Caki2 (cell line): Measurements from ENCODE around the gene PLXNB1. TPM values are rescaled to one million over a fixed set of nuclear protein-coding genes. Genes with fewer than 3 reads are reported as not detected.
"Not testable (repeated sequence)": the region's sequence is repeated elsewhere in the genome, so short reads cannot be mapped to it uniquely, and the experiment has no call there.

ENCODE experiments used
- DNase-seq: peaks from one replicate; pipeline ENCODE4 v3.0.0-alpha.2; 2015; ENCODE audit warnings: low read depth
- in situ Hi-C: cut with HindIII; loops from 2 replicates; pipeline ENCODE4 v1.10.0; 2016; ENCODE audit warnings: low sequenced_read_pairs, low pct_unique_long_range_greater_than_20kb, mixed read lengths
- total RNA-seq: library from RNA; depleted of rRNA; stranded (reverse); fragments of >200 nt; shearing (Covaris generic); gene quantifications from 2 replicates; pipeline ENCODE4 v1.2.3, GENCODE V29; 2014; ENCODE audit warnings: low replicate concordance

Gene PLXNB1
- total RNA-seq, 1 experiment from 2014 or later = 24.8 TPM

DNA sequence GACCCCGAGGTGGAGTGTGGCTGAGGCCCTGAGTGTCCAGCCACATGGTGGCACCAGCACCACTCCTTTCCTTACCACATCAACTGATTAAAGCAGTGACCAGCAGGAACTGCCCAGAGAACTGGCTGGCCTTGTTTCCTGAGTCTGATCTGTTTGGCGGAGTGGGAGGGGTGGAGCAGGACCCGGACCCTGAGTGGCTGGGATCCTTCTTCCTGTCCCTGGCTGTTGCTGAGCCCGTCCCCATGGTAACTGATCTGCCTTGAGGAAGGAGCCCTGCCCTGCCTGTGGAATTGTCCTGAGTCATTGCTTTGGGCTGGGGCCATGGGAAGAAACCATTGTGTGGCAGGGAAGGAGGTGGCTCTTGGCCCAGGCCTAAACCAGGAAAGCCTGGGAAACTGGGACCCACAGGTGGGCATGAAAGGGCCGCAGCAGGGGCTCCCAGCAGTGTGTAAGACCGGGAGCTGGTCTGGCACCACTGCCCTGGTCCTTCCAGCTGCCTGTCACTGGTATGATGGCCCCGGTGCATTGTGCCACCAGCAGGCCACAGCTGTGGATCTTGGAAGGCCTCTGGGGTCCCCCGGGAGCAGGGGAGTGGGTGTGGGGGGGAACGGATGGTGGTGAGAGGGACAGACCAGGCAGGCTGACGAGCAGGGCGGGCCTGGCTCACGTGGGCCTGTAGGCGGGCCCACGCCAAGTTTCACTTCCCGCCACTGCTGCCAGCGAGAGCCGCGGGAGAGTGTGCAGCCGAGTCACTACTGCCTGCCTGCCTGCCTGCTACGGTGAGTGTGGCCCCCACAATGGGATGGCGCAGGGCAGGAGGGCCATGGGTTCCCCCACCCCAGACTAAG, 35.9 kb upstream of the PLXNB1 start:
- in situ Hi-C loops = no loop called here

DNA sequence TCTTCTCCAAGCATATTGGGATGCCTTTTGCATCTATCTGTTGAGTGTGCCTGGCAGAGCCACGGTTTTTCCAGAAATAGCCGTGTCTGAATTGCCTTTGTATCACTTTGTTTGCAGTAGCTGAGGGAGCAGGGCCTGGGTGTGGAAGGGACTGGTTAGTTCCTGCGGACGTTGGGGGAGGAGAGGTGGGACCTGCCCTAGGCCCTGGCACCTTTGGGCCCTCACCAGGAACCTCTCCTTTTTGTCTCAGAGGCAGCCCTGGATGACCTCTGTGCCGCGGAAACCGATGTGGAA, 35.3 kb upstream of the PLXNB1 start:
- DNase-seq = no peak
- in situ Hi-C loops = no loop called here

More for the DNA sequence above, 35.9 kb upstream of the PLXNB1 start:
- peak; percentile 99 for DNase-seq

DNA sequence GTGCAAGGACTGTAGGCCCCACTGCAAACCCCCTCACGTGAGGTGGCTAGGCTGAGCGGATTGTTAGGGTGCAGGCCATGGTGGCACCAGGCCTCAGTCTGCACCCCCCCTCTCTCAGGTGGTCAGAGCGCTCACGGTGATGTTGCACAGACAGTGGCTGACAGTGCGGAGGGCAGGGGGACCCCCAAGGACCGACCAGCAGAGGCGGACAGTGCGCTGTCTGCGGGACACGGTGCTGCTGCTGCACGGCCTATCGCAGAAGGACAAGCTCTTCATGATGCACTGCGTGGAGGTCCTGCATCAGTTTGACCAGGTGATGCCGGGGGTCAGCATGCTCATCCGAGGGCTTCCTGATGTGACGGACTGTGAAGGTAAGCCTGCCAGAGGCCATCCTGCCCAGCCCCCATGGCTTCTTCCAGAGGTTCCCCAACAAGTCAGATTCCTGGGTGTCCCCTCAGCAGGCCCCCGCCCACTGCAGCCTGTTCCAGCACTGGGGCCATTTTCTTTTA, 34.9 kb upstream of the PLXNB1 start:
- in situ Hi-C loops = no loop called here

GRCh38 chr3:48463703-48464102, 33.8 kb upstream of the PLXNB1 start:
- DNase-seq = no peak
- in situ Hi-C loops = no loop called here

More for the DNA sequence above, 34.9 kb upstream of the PLXNB1 start:
- DNase-seq = no peak

DNA sequence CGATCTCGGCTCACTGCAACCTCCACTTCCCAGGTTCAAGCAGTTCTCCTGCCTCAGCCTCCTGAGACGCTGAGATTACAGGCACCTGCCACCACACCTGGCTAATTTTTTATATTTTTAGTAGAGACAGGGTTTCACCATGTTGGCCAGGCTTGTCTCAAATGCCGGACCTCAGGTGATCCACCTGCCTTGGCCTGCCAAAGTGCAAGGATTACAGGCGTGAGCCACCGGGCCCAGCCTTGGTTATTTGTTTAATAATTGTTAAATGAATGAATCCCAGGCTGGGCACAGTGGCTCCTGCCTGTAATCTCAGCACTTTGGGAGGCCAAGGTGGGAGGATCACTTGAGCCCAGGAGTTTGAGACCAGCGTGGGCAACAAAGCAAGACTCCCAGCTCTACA, 31.9 kb upstream of the PLXNB1 start:
- in situ Hi-C loops, DNase-seq: not testable (repeated sequence)

GRCh38 chr3:48460517-48460902, 30.6 kb upstream of the PLXNB1 start:
- no peak for DNase-seq
- in situ Hi-C loops = no loop called here

- in situ Hi-C loops = no loop called here
- no peak for DNase-seq
Measured at GRCh38 chr3:48459773-48460516, 30.1 kb upstream of the PLXNB1 start.

DNA sequence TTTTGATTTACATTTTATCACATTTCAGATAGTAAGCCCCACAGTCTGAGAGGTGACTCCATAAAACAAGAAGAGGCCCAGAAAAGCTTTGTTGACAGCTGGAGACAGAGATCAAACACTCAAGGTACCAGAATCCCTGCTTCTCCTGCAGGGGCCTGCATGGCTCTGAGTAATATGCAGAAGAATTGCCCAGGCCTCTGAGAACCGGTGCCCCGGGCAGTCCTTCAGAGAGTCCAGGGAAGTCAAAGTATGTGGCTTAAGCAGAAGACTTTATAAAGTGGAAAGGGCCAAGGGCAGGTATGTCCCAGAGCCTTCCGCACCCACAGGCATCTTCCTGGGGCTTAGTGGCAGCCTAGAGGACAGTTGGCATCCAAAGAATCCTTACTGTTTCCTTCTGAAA, 29.4 kb upstream of the PLXNB1 start:
- in situ Hi-C loops = no loop called here
- DNase-seq = no peak

DNA sequence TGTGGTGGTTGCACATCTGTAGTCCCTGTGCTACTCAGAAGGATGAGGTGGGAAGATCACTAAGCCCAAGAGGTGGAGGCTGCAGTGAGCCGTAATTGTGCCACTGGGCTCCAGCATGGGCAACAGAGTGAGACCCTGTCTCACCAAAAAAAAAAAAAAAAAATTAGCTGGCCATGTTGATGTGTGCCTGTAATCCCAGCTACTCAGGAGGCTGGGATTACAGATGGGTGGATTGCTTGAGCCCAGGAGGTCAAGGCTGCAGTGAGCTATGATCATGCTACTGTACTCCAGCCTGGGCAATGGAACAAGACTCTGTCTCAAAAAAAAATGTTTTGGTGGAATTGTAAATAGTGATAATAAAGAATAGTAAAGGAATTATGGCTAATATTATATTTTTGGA, 26.6 kb upstream of the PLXNB1 start:
- no peak for DNase-seq
- in situ Hi-C loops = no loop called here

GRCh38 chr3:48451270-48451669, 21.4 kb upstream of the PLXNB1 start:
- no peak for DNase-seq
- in situ Hi-C loops = no loop called here

DNA sequence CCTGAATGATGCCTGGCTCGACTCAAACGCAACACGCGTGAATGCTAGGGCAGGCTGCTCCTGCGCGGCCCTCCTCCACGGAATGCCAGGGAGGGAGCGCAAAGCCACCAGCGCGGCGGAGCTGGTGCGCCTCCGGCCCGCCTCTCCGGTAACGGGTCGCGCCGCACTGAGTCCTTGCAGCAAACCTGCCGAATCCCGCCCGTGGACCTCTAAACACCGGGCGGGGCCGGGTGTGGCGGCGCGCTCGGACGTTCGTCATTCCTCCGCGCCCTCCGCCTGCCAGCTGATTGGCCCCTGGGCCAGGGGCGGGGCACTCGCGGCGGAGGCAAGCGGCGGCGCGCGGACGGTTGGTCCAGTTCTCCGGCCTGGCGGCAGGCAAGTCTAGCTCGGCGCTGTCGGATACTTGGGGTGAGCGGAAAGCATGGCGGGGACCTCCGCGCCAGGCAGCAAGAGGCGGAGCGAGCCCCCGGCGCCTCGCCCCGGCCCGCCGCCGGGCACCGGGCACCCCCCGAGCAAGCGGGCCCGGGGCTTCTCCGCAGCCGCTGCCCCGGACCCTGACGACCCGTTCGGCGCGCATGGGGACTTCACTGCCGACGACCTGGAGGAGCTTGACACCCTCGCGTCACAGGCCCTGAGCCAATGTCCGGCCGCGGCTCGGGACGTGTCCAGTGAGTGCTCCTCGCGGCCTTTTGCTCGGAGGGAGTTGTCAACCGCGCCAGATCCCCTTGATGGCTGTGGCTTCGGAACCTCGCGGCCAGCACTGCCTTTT, 16.7 kb upstream of the PLXNB1 start, which contains the start of gene ATRIP:
ATRIP (plus strand) TSS at position 313 of the 769 bp plus-strand sequence; CDS start at position 422, 109 bp downstream.
- DNase-seq = peak; percentile 84
- in situ Hi-C loops = no loop called here

DNA sequence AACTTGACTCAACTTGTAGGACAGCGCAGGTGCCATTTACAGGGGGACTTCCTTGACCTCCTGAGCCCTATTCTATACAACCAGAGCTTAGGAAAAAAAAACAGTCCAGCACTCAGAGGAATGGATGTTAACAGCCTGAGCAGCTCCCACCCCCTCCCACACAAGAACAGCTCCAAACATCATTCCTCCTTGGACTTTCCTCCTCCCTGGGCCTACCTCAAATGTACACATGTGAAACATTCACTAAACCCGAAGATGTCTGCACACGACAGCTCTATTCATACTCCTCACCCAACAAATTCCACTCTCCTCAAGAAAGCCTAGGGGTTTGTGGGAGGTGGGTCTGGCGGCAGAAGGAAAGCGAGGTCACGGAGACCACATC, 16.1 kb upstream of the PLXNB1 start:
- DNase-seq = no peak
- in situ Hi-C loops = no loop called here

DNA sequence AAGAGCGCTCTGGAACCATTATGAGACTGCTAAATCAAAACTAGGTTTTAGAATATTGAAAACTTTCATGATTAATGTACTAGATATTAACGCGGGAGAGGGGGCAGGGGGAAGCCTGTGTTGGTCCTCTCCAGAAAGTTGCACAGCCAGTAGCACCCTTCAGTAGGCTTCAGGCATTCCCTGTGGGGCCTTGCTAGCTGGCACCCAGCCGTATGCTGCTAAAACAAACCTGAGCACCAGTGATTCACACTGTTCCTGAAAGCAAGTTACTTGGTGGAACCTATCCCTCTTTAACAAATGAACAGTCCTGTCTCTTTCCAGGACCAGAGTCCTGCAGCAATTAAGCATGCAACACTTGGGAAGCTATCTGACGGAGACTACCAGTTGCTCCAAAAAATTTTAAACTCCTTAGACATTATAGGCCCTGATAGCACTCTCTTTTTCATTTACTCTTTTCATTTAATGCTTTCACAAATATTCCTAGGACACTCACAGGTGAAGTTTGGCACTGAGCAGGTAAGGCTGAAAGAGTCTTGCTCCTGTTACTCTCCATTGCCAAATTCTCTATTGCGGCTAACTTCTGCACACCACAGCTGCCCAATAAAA, 15.5 kb upstream of the PLXNB1 start:
- DNase-seq = no peak
- in situ Hi-C loops = no loop called here

DNA sequence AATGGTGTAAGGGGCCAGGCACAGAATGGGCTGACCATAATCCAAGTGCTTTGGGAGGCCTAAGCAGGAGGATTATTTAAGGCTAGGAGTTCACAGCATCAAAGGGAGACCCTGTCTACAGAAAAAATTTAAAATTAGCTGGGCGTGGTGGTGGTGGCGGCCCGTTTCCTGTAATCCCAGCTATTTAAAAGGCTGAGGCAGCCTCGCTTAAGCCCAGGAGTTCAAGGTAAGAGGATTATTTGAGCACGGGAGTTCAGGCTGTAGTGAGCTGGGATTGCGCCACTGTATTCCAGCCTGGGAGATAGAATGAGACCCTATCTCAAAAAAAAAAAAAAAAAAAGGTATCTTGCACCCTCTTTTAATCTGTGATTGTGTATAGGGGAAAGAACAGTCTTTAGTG, 12.1 kb upstream of the PLXNB1 start:
- in situ Hi-C loops = no loop called here
- no peak for DNase-seq

DNA sequence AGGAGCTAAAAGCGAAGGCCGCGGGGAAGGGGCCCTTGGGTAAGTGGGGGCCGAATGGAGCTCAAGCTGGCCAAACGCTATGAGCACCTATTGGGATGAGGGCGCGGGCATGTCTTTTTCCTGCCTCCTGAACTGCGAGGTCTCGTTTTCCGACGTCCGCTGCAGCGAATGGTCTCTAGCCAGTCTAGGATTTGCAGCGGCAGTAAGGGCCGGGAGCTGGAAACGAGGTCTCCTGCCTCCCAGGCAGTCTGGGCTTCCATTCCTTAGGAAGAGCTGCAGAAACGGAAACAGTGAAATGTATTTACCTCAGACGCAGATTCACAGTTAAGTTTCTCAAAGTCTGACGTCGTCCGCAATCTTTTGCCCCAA, 10.7 kb upstream of the PLXNB1 start:
- in situ Hi-C loops = no loop called here
- DNase-seq = no peak

DNA sequence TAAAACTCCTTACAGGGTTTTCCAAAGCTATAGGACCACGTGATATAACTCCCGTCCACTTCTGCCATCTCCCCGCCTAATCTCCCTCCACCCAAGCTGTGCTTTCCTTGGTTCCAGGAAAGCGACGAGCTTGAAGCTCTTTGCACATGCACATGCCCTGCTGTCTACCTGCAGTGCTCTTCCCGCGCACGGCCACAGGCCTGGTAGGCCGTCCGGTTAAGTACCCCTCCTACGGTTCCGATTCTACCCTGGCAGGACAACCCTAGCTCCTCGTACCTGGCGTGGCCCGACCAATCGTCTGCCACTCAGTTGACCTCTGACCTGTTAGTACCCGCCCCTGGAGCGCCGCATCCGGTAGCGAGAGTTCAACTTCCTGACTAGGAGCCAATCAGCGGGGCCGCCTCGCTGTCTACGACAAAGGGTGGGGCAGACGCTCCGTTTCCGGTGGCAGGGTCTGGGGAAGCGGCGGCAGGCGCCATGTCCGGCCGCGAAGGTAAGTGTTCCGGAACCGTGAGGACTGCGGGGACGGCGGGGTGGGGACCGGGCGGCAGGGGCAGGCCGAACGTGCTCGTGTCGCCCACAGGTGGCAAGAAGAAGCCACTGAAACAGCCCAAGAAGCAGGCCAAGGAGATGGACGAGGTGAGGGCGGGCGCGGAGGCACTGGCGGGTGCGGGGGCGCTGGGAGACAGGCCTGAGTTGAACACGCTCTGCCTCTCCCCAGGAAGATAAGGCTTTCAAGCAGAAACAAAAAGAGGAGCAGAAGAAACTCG, 10.1 kb upstream of the PLXNB1 start, which contains the start of the genes CCDC51 and TMA7:
CCDC51 (minus strand) TSS at position 300 of the 770 bp plus-strand sequence. CDS start 4,991 bp downstream, outside the sequence.
TMA7 (plus strand) TSS at position 438 of the 770 bp plus-strand sequence; CDS start at position 478, 40 bp downstream.
- in situ Hi-C loops = no loop called here
- peak; percentile 89 for DNase-seq

DNA sequence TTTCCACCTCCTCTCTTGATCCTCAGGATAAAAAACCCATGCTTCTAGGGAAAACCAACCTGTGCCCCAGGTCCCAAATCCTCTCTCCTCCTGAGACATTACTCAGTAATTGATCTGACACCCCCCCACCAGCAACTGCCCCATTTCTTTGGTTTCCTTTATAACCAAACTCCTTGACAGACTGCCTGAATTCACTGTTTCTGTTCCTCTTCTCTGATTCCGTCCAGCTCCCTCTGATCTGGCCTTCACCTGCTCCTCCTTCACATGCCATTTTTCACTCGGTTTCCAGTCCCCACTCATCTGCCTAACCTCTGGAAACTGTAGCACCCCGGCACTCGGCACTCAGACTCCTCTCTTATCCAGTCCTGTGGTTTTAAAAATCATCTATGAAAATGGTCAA, 7.9 kb upstream of the PLXNB1 start:
- in situ Hi-C loops = no loop called here
- no peak for DNase-seq

- in situ Hi-C loops = no loop called here
- DNase-seq = no peak
Measured at GRCh38 chr3:48436855-48437254, 7.0 kb upstream of the PLXNB1 start.
